HUDEP-2 (cell line): ENCODE measurements around the gene ELOF1.

Source experiments
- DNase-seq, 76 experiments: peaks; one replicate each; lab custom pipeline; 2025; ENCODE audit not compliant: unreplicated experiment in 76 of 76; lab: John Stamatoyannopoulos, UW

The ELOF1 gene

GRCh38 chr19:11538232-11539036 lies 20.6 kb downstream of the ELOF1 start, which contains the start of gene CNN1:
CNN1 (plus strand) TSS chr19:11538851; CDS start chr19:11538928, 77 bp downstream.
- peak in 10 of 76 experiments; percentile 17 to 31 (median 21) for DNase-seq

GRCh38 chr19:11535792-11536595 lies 23.0 kb downstream of the ELOF1 start:
- DNase-seq = peak in 75 of 76 experiments; percentile 16 to 96 (median 87)

- no peak for DNase-seq
Observed at GRCh38 chr19:11534948-11535347, 24.1 kb downstream of the ELOF1 start.

- no peak for DNase-seq
Observed at GRCh38 chr19:11534538-11534937, 24.5 kb downstream of the ELOF1 start.

GRCh38 chr19:11530432-11530831 lies 28.6 kb downstream of the ELOF1 start:
- DNase-seq = peak in 75 of 76 experiments; percentile 30 to 99 (median 94)

- DNase-seq = peak; percentile 78 to 99 (median 98)
Observed at GRCh38 chr19:11528551-11529341, 30.3 kb downstream of the ELOF1 start, which contains the start of gene ECSIT. ECSIT (minus strand) TSS chr19:11529134; CDS start chr19:11519170, 9,964 bp downstream.

- no peak for DNase-seq
Observed at GRCh38 chr19:11519138-11519537, 39.9 kb downstream of the ELOF1 start.

GRCh38 chr19:11513946-11514345 lies 45.1 kb downstream of the ELOF1 start:
- DNase-seq = no peak

- DNase-seq = no peak
Observed at GRCh38 chr19:11510444-11510843, 48.6 kb downstream of the ELOF1 start.

GRCh38 chr19:11507370-11508078 lies 51.5 kb downstream of the ELOF1 start:
- no peak for DNase-seq

- no peak for DNase-seq
Observed at GRCh38 chr19:11506967-11507366, 52.1 kb downstream of the ELOF1 start.

GRCh38 chr19:11506101-11506555 lies 52.9 kb downstream of the ELOF1 start:
- DNase-seq = peak in 5 of 76 experiments; percentile 37 to 64 (median 45)

GRCh38 chr19:11505504-11506100 lies 53.4 kb downstream of the ELOF1 start, which contains the start of gene ZNF653:
ZNF653 (minus strand) TSS chr19:11505839; CDS start chr19:11505786, 53 bp downstream.
- DNase-seq = peak; percentile 48 to 98 (median 96)

GRCh38 chr19:11505032-11505503 lies 54.0 kb downstream of the ELOF1 start:
- DNase-seq = peak; percentile 74 to 100 (median 98)

GRCh38 chr19:11504502-11505031 lies 54.5 kb downstream of the ELOF1 start:
- no peak for DNase-seq
